ENCODE data around the gene MFRP. TPM values are rescaled to one million over a fixed set of nuclear protein-coding genes. Genes with fewer than 3 reads are reported as not detected.

MFRP gene
- total RNA-seq, 1 experiment from 2014 or later: not detected

DNA sequence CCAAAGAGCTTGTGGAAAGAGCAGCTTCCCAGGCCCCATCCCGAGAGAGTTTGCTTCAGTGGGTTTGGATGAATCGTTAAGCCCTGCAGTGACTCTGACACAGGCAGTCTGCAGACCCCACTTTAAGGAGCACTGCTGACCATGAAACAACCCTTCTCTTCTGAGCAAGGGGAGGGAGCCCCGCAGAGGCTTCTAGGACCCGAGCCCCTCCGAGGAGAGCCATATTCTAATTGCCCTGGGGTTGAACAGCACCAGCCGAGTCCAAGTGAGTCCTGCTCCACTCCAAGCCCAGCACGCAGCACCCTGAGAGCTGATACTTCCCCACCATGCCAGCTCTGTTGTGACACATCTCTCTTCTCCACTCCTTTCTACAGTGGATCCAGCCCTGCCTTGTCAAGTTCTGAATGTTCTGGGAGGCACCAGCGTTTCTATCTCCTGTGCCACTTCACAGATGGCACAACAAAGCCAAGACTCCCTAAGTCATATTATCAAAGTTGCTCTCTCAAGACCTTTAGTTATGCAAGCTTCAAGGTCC lies 24.6 kb upstream of the MFRP start:
- intact Hi-C loops (cut with micrococcal nuclease; ENCODE audit: unreplicated experiment) (loop anchor here (5.0 kb wide), 1 partner anchor 34 kb away; no protein-coding TSS in a partner anchor), in situ Hi-C loops (cut with HindIII; ENCODE audit: low pct_unique_long_range_greater_than_20kb, low sequenced_read_pairs) (no loop called here)
- Histone ChIP-seq H3K36me3 (ENCODE audit: control insufficient read depth, insufficient read depth, low read length) (no peaks in the 10 kb centered on the region), H3K4me1 (ENCODE audit: control insufficient read depth, insufficient read depth, low read length) (peaks cover 9% of the 10 kb centered on the region), H3K27me3 (ENCODE audit: control insufficient read depth, insufficient read depth, low read length) (no peaks in the 10 kb centered on the region), H3K27ac (ENCODE audit: low read length) (no peak overlapping the region), H3K4me3 (ENCODE audit: low read depth in 2 of 2, low read length in 2 of 2) (no peak overlapping the region), H3K9me3 (ENCODE audit: control insufficient read depth, insufficient read depth, low read depth, low read length) (no peaks in the 10 kb centered on the region)
- BruUV-seq (replicated peaks): no TSS peak
- DNase-seq (ENCODE audit: low read depth, low spot score): no peak
- ATAC-seq: no peak
- TF ChIP-seq POLR2AphosphoS5 (IDR thresholded peaks at IDR 0.05; ENCODE audit: low read depth, low read length) (no peak), SIN3A (IDR thresholded peaks at IDR 0.05; ENCODE audit: borderline replicate concordance, insufficient read depth, low read depth, low read length) (no peak), CTCF (IDR thresholded peaks at IDR 0.05) (no peak), TCF7L2 (IDR thresholded peaks at IDR 0.05; ENCODE audit: low read depth, low read length) (no peak)
- TF ChIP-seq, protein P1, sequence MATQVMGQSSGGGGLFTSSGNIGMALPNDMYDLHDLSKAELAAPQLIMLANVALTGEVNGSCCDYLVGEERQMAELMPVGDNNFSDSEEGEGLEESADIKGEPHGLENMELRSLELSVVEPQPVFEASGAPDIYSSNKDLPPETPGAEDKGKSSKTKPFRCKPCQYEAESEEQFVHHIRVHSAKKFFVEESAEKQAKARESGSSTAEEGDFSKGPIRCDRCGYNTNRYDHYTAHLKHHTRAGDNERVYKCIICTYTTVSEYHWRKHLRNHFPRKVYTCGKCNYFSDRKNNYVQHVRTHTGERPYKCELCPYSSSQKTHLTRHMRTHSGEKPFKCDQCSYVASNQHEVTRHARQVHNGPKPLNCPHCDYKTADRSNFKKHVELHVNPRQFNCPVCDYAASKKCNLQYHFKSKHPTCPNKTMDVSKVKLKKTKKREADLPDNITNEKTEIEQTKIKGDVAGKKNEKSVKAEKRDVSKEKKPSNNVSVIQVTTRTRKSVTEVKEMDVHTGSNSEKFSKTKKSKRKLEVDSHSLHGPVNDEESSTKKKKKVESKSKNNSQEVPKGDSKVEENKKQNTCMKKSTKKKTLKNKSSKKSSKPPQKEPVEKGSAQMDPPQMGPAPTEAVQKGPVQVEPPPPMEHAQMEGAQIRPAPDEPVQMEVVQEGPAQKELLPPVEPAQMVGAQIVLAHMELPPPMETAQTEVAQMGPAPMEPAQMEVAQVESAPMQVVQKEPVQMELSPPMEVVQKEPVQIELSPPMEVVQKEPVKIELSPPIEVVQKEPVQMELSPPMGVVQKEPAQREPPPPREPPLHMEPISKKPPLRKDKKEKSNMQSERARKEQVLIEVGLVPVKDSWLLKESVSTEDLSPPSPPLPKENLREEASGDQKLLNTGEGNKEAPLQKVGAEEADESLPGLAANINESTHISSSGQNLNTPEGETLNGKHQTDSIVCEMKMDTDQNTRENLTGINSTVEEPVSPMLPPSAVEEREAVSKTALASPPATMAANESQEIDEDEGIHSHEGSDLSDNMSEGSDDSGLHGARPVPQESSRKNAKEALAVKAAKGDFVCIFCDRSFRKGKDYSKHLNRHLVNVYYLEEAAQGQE (IDR thresholded peaks at IDR 0.05; ENCODE audit: insufficient read depth in 1 of 2, low read depth in 2 of 2, low read length in 1 of 2): no peak
- POLR2A ChIA-PET: no interaction called here
- CTCF ChIA-PET: interaction anchor here (0.6 to 1.5 kb wide), 3 partner anchors 12 to 104 kb away, joined by 3 to 6 read pairs (median 6); no protein-coding TSS in a partner anchor

- H3K27me3 ChIP-seq (ENCODE audit: control insufficient read depth, insufficient read depth, low read length): no peaks in the 10 kb centered on the region
- no peaks in the 10 kb centered on the region for H3K36me3 ChIP-seq (ENCODE audit: control insufficient read depth, insufficient read depth, low read length)
- ChIA-PET CTCF (interaction anchor here (1.0 to 1.5 kb wide), 2 partner anchors 32 to 104 kb away, joined by 3 to 6 read pairs; no protein-coding TSS in a partner anchor), POLR2A (no interaction called here)
- ATAC-seq (no peak), DNase-seq (ENCODE audit: low read depth, low spot score) (no peak)
- H3K4me3 ChIP-seq (ENCODE audit: low read depth in 2 of 2, low read length in 2 of 2): no peak overlapping the region
- intact Hi-C loops (cut with micrococcal nuclease; ENCODE audit: unreplicated experiment) (loop anchor here (5.0 kb wide), 1 partner anchor 33 kb away; no protein-coding TSS in a partner anchor), in situ Hi-C loops (cut with HindIII; ENCODE audit: low pct_unique_long_range_greater_than_20kb, low sequenced_read_pairs) (no loop called here)
- H3K27ac ChIP-seq (ENCODE audit: low read length): no peak overlapping the region
- H3K4me1 ChIP-seq (ENCODE audit: control insufficient read depth, insufficient read depth, low read length): peaks cover 8% of the 10 kb centered on the region
- BruUV-seq (replicated peaks): no TSS peak
- H3K9me3 ChIP-seq (ENCODE audit: control insufficient read depth, insufficient read depth, low read depth, low read length): no peaks in the 10 kb centered on the region
- TF ChIP-seq SIN3A (IDR thresholded peaks at IDR 0.05; ENCODE audit: borderline replicate concordance, insufficient read depth, low read depth, low read length): no peak
- TF ChIP-seq CTCF (IDR thresholded peaks at IDR 0.05): no peak
- TF ChIP-seq, protein P1 (IDR thresholded peaks at IDR 0.05; ENCODE audit: insufficient read depth in 1 of 2, low read depth in 2 of 2, low read length in 1 of 2): no peak
- no peak for TF ChIP-seq POLR2AphosphoS5 (IDR thresholded peaks at IDR 0.05; ENCODE audit: low read depth, low read length)
Observed at GRCh38 chr11:119370486-119371046, 24.1 kb upstream of the MFRP start.
